WI38 (cell line): ENCODE results near the gene F13A1.

Experiments
- H3K4me3 ChIP-seq: 2 replicates; pipeline ENCODE4 v1.5.1; 2011; ENCODE audit warnings: low read depth, mild to moderate bottlenecking, control low read depth, low read length
- TF ChIP-seq, protein P1 (sequence below): IDR thresholded peaks from 2 replicates; pipeline ENCODE4 v1.5.1; 2012; ENCODE audit warnings: low read depth, mild to moderate bottlenecking, control low read depth, low read length

F13A1 gene

DNA sequence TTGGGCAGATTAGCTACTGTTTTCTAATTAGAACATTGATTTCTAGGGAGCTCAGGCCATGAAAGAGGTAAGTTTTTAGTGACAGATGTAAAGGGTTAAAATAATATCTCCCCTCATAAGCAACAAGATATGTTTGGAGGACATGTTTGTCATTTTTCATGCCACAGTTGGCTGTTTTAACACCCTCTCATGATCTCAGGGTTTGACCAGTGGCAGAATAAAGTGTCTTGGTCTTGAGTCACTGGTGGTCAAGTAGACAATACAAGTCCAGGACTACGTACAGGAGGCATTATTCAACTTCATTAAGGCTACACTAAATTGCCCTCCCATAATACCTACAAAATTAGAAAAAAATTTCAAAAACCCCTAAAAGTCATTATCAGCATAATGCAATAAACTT lies 92.6 kb downstream of the F13A1 start:
- H3K4me3 ChIP-seq = no peak overlapping the region
- TF ChIP-seq, protein P1, sequence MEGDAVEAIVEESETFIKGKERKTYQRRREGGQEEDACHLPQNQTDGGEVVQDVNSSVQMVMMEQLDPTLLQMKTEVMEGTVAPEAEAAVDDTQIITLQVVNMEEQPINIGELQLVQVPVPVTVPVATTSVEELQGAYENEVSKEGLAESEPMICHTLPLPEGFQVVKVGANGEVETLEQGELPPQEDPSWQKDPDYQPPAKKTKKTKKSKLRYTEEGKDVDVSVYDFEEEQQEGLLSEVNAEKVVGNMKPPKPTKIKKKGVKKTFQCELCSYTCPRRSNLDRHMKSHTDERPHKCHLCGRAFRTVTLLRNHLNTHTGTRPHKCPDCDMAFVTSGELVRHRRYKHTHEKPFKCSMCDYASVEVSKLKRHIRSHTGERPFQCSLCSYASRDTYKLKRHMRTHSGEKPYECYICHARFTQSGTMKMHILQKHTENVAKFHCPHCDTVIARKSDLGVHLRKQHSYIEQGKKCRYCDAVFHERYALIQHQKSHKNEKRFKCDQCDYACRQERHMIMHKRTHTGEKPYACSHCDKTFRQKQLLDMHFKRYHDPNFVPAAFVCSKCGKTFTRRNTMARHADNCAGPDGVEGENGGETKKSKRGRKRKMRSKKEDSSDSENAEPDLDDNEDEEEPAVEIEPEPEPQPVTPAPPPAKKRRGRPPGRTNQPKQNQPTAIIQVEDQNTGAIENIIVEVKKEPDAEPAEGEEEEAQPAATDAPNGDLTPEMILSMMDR = no peak

DNA sequence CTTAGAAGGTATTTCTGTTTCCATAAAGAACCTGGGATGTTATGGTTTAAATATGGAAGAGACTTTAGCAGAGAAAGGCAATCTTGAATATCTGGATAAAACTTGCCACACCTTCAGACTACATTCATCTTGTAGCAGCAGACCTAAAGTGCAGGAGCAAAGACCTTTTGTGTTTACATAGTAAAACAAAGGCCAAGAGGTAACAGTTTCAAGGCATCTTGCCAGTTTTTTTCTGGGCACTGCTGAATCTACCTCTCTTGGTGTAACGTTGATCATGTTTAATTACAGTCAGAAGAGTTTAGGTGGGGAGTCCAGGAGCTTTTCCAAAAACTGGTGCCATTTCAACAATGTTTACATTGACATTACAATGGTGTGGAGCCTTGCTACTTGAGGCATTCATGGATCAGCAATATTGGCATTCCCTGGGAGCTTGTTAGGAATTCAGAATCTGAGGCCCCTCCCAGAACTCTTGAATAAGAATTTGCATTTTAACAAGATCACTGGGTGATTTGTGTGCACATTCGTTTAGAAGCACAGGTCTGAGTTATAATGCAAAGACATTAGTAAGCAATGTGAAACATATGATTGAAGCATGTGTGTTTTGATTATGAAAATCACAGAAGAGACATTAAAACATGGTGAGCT lies 94.5 kb downstream of the F13A1 start:
- no peak overlapping the region for H3K4me3 ChIP-seq
- TF ChIP-seq, protein P1 = no peak

DNA sequence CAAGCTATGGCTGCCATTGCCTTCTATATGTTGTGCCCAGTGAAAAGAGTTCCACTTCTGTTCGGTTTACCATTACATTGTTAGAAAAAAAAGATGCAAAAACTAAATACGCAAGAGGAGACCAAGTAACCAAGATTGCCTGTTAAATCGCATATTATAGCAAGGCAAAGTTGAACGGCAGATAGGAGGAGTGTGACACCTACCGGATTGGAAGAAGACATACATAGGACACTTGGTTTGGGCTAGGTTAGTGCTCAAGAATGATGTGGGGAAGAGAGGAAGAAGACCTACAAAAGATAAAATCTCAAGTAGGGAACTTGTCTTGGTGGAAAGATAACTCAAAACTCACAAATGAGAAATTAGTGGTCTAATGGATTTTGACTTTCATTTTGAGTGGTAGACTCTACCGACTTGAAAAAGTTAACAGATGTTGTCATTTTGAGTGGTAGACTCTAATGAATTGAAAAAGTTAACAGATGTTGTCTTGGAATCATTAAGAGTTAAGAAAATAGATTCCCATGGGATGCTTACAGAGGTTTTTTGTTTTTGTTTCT lies 95.5 kb downstream of the F13A1 start:
- TF ChIP-seq, protein P1 = no peak
- no peak overlapping the region for H3K4me3 ChIP-seq

DNA sequence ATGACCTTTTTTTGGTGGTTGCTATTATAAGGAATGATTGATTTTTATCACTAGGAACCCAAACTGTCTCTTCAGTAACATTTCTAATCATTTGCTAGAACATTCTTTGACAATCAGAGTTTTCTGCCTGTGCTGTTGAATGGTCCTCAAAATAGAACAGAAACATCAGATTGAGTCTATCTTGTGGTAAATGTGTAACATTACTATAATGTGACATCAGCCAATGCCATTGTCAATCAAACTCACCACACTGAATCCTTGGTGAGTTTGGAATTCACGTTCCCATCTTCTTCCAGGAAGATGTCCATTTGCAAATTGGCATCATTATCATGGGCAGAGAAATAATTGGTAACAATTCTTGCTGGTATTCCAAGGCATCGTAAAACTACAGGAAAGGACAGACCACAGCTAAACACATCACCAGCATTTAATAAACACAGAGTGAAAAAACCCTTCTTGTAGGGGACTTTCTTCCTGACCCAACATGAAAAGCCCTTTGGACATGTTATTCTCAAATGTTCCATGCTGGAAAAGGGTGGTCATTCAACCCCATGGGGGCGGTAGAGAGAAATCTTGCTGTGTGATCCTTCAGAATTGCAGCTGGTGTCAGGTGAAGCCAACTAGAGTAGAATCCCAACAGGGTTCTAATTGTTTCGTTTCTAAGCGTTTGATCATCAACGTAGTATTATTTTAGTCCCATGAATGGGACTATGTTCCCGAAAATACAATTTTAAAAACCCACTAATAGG lies 98.5 kb downstream of the F13A1 start:
- TF ChIP-seq, protein P1 = no peak
- H3K4me3 ChIP-seq = no peak overlapping the region

DNA sequence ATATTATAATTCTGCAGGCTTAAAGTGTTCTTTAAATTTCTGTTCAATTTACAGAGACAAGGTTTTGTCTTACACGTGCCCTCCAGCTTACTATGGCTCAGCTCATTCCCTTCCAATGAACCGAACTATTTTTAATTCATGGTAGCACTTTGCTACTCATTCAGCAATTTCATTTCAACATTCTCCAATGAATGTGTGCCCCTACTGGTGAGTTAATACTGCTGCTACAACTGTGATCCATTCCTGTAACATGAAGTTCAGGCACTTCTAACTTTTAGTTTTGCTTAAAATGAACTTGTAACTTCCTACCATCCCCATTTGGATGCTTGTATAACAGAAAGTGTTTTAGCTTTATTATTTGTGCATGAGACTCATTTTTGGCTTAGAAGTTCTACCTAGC lies 99.7 kb downstream of the F13A1 start:
- TF ChIP-seq, protein P1 = no peak
- H3K4me3 ChIP-seq = no peak overlapping the region

DNA sequence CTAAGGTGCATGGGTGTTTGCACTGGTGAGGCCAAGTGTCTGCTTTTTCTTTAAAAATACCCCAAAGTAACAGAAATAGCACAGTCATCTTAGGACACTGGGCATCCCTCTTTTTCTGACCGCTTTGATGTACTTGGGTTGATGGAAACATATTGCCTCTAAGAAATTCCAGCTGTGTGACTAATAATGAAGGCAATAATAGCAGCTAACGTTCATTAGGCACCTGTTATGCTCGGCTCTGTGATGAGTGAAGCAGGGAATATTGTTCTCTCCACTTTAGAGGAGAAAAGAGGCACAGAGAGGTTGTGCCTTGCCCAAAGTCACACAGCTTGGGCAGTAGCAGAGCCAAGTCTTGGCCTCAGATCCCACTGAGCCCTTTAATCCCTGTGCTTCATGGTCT lies 100.7 kb downstream of the F13A1 start:
- H3K4me3 ChIP-seq = no peak overlapping the region
- TF ChIP-seq, protein P1 = no peak

DNA sequence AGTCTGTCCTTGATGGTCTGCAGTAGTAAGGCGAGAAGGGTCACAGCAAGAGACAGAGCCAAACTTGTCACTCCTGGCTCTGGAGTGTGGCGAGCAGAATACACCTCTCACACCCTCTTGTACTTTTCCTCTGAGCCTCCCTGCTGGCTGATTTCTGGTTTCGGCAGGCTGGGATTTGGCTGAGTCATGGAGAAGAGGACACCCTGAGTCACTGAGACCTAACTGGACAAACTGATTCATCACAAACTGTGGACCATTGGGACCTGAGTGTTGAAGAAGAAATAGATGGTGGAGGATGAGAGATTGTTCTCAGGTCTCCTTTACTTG lies 101.7 kb downstream of the F13A1 start:
- TF ChIP-seq, protein P1 = no peak
- H3K4me3 ChIP-seq = no peak overlapping the region
